RWPE2 (cell line): ENCODE data around the gene GALNT17.

Experiments
- ATAC-seq: fragments of 200-7000 bp; cut with Tn5 transposase; 3 replicates; pipeline ENCODE4 v1.9.1; 2021; ENCODE audit warnings: low read depth
- DNase-seq: peaks from one replicate; pipeline ENCODE4 v3.0.0-alpha.2; 2020; ENCODE audit warnings: low spot score
- H3K27ac ChIP-seq: fragments of 450-650 bp; 2 replicates; pipeline ENCODE4 v1.5.1; 2017; ENCODE audit warnings: mild to moderate bottlenecking; ENCODE audit not compliant: poor library complexity, severe bottlenecking
- H3K27me3 ChIP-seq: fragments of 250-450 bp; sonication (Bioruptor Pico); 2 replicates; pipeline ENCODE4 v1.5.1; 2021; ENCODE audit warnings: mild to moderate bottlenecking, moderate library complexity; ENCODE audit not compliant: insufficient read depth, poor library complexity, severe bottlenecking
- H3K36me3 ChIP-seq: fragments of 250-450 bp; sonication (Bioruptor Pico); 2 replicates; pipeline ENCODE4 v1.5.1; 2020; ENCODE audit warnings: low read depth, mild to moderate bottlenecking, moderate library complexity
- H3K4me1 ChIP-seq: fragments of 250-450 bp; sonication (Bioruptor Pico); 2 replicates; pipeline ENCODE4 v1.5.1; 2021; ENCODE audit warnings: mild to moderate bottlenecking, moderate library complexity; ENCODE audit not compliant: insufficient read depth, poor library complexity, severe bottlenecking
- H3K4me3 ChIP-seq: fragments of 250-450 bp; sonication (Bioruptor Pico); 2 replicates; pipeline ENCODE4 v1.5.1; 2021; ENCODE audit warnings: mild to moderate bottlenecking, moderate library complexity; ENCODE audit not compliant: severe bottlenecking
- H3K9me3 ChIP-seq: fragments of 250-450 bp; sonication (Bioruptor Pico); 2 replicates; pipeline ENCODE4 v1.5.1; 2021; ENCODE audit warnings: mild to moderate bottlenecking, moderate library complexity; ENCODE audit not compliant: severe bottlenecking
- CTCF ChIP-seq: fragments of 450-650 bp; IDR thresholded peaks from one replicate; pipeline ENCODE4 v1.5.1; 2017; ENCODE audit warnings: mild to moderate bottlenecking, moderate library complexity; ENCODE audit not compliant: poor library complexity, severe bottlenecking

GALNT17 gene

GRCh38 chr7:71424166-71425035 lies 292.5 kb downstream of the GALNT17 start:
- DNase-seq, result no peak
- no peak overlapping the region for H3K4me3 ChIP-seq
- H3K9me3 ChIP-seq, result no peaks in the 10 kb centered on the region
- TF ChIP-seq CTCF, result no peak
- no peak for ATAC-seq
- H3K4me1 ChIP-seq, result no peaks in the 10 kb centered on the region
- no peaks in the 10 kb centered on the region for H3K36me3 ChIP-seq
- no peaks in the 10 kb centered on the region for H3K27me3 ChIP-seq
- no peak overlapping the region for H3K27ac ChIP-seq

- no peak for ATAC-seq
- Histone ChIP-seq H3K27ac (no peak overlapping the region), H3K27me3 (no peaks in the 10 kb centered on the region), H3K4me3 (no peak overlapping the region), H3K36me3 (no peaks in the 10 kb centered on the region), H3K9me3 (peaks cover 2% of the 10 kb centered on the region), H3K4me1 (no peaks in the 10 kb centered on the region)
- no peak for DNase-seq
- no peak for TF ChIP-seq CTCF
These were observed 297.1 kb downstream of the GALNT17 start for GRCh38 chr7:71429083-71429482.

- no peak for DNase-seq
- H3K4me1 ChIP-seq, result no peaks in the 10 kb centered on the region
- no peak for ATAC-seq
- no peaks in the 10 kb centered on the region for H3K36me3 ChIP-seq
- no peak for TF ChIP-seq CTCF
- no peaks in the 10 kb centered on the region for H3K27me3 ChIP-seq
- H3K27ac ChIP-seq, result no peak overlapping the region
- no peak overlapping the region for H3K4me3 ChIP-seq
- H3K9me3 ChIP-seq, result peaks cover 2% of the 10 kb centered on the region
These were observed 298.3 kb downstream of the GALNT17 start for GRCh38 chr7:71430246-71430645.

GRCh38 chr7:71439321-71439720 lies 307.4 kb downstream of the GALNT17 start:
- DNase-seq (no peak), ATAC-seq (no peak)
- H3K27ac ChIP-seq, result no peak overlapping the region
- no peaks in the 10 kb centered on the region for H3K9me3 ChIP-seq
- no peaks in the 10 kb centered on the region for H3K4me1 ChIP-seq
- H3K4me3 ChIP-seq, result no peak overlapping the region
- no peaks in the 10 kb centered on the region for H3K36me3 ChIP-seq
- TF ChIP-seq CTCF, result no peak
- no peaks in the 10 kb centered on the region for H3K27me3 ChIP-seq
